ENCODE data around the gene DIS3L. TPM values are rescaled to one million over a fixed set of nuclear protein-coding genes. Genes with fewer than 3 reads are reported as not detected.

Gene DIS3L
- total and polyA plus RNA-seq, 2 donors from 2014 or later: 10.6 to 28.5 TPM

GRCh38 chr15:66288093-66288492 is 5.3 kb upstream of the DIS3L start:
- no peaks in the 10 kb centered on the region for H3K9me3 ChIP-seq (ENCODE audit: control insufficient read depth in 2 of 3, insufficient read depth in 1 of 3, low read length in 3 of 3)
- intact Hi-C loops (cut with DNase I): no loop called here
- FAIRE-seq (no peak), DNase-seq (no peak)
- H3K27me3 ChIP-seq (ENCODE audit: control insufficient read depth, insufficient read depth, low read length): no peaks in the 10 kb centered on the region
- no peak for TF ChIP-seq CTCF (IDR thresholded peaks at IDR 0.05; ENCODE audit: borderline replicate concordance, extremely low read depth, insufficient read depth)
- H3K4me3 ChIP-seq (ENCODE audit: low read length in 3 of 3): no peak overlapping the region
- no peaks in the 10 kb centered on the region for H3K36me3 ChIP-seq (ENCODE audit: control insufficient read depth in 2 of 3, insufficient read depth in 3 of 3, low read length in 3 of 3)
- H3K27ac ChIP-seq (ENCODE audit: low read depth in 2 of 2, low read length in 2 of 2): no peak overlapping the region
- H3K9ac ChIP-seq (ENCODE audit: low read length in 3 of 3): no peak overlapping the region
- H3K4me1 ChIP-seq (ENCODE audit: control insufficient read depth in 2 of 3, insufficient read depth in 2 of 3, low read depth in 1 of 3, low read length in 3 of 3): peaks cover 0 to 9% (median 0%) of the 10 kb centered on the region in 3 donors

DNA sequence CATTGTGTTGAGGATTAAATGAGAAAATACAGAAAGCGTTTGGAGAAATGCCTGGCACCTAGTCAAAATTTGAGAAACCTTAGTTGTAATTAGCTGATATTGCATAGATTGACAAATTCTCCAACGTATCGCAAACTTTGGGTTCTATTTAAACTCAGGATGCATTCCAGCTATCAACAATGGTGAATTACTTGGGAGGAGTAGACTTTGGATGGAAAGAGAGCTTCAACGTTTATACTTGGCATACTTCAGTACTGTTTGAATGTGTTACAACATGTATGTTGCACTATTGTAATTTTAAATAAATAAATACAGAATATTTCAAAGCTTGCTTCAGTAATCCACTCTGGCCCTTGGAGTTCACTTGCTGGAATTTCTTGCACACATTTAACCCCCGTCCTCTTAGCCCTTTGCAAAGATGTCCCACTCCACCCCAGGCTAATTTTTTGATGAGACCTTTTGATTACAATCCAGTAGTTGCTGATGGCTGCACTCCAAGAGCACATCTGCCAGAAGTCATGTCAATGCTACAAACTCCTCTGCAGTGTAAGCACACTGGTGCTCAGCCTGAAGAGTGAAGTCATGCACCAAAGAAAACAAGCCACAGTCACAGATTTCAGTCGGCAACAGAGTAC is 4.7 kb upstream of the DIS3L start:
- FAIRE-seq (no peak), DNase-seq (peak in 1 of 5 donors; percentile 45)
- Histone ChIP-seq H3K9ac (ENCODE audit: low read length in 3 of 3) (no peak overlapping the region), H3K4me3 (ENCODE audit: low read length in 3 of 3) (no peak overlapping the region), H3K9me3 (ENCODE audit: control insufficient read depth in 2 of 3, insufficient read depth in 1 of 3, low read length in 3 of 3) (no peaks in the 10 kb centered on the region), H3K27me3 (ENCODE audit: control insufficient read depth, insufficient read depth, low read length) (no peaks in the 10 kb centered on the region), H3K36me3 (ENCODE audit: control insufficient read depth in 2 of 3, insufficient read depth in 3 of 3, low read length in 3 of 3) (no peaks in the 10 kb centered on the region), H3K4me1 (ENCODE audit: control insufficient read depth in 2 of 3, insufficient read depth in 2 of 3, low read depth in 1 of 3, low read length in 3 of 3) (peaks cover 0 to 9% (median 0%) of the 10 kb centered on the region in 3 donors), H3K27ac (ENCODE audit: low read depth in 2 of 2, low read length in 2 of 2) (no peak overlapping the region)
- intact Hi-C loops (cut with DNase I): no loop called here
- TF ChIP-seq CTCF (IDR thresholded peaks at IDR 0.05; ENCODE audit: borderline replicate concordance, extremely low read depth, insufficient read depth): no peak

DNA sequence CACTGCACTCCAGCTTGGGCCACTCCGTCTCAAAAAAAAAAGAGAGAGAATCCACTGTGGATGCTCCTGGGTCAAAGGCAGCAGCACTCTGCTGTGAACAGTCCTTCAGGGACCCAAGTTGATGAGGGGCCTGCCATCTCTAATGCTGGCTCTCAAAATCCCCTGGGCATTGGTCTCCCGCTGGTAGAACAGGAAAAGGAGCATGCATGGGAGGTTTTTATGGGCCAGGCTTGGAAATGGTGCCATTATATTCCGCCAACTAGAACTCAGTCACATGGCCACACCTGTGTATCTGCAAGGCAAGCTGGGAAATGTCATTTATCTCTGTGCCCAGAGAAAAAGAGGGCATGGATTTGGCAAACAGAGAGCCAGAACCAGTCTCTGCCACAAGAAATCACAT is 3.4 kb upstream of the DIS3L start:
- DNase-seq: peak in 1 of 5 donors; percentile 30
- no peaks in the 10 kb centered on the region for H3K36me3 ChIP-seq (ENCODE audit: control insufficient read depth in 2 of 3, insufficient read depth in 3 of 3, low read length in 3 of 3)
- no peak overlapping the region for H3K9ac ChIP-seq (ENCODE audit: low read length in 3 of 3)
- no peak for TF ChIP-seq CTCF (IDR thresholded peaks at IDR 0.05; ENCODE audit: borderline replicate concordance, extremely low read depth, insufficient read depth)
- H3K4me1 ChIP-seq (ENCODE audit: control insufficient read depth in 2 of 3, insufficient read depth in 2 of 3, low read depth in 1 of 3, low read length in 3 of 3): peaks cover 0 to 16% (median 0%) of the 10 kb centered on the region in 3 donors
- no peak overlapping the region for H3K4me3 ChIP-seq (ENCODE audit: low read length in 3 of 3)
- no peak for FAIRE-seq
- intact Hi-C loops (cut with DNase I): no loop called here
- H3K27me3 ChIP-seq (ENCODE audit: control insufficient read depth, insufficient read depth, low read length): no peaks in the 10 kb centered on the region
- H3K9me3 ChIP-seq (ENCODE audit: control insufficient read depth in 2 of 3, insufficient read depth in 1 of 3, low read length in 3 of 3): no peaks in the 10 kb centered on the region
- H3K27ac ChIP-seq (ENCODE audit: low read depth in 2 of 2, low read length in 2 of 2): no peak overlapping the region

DNA sequence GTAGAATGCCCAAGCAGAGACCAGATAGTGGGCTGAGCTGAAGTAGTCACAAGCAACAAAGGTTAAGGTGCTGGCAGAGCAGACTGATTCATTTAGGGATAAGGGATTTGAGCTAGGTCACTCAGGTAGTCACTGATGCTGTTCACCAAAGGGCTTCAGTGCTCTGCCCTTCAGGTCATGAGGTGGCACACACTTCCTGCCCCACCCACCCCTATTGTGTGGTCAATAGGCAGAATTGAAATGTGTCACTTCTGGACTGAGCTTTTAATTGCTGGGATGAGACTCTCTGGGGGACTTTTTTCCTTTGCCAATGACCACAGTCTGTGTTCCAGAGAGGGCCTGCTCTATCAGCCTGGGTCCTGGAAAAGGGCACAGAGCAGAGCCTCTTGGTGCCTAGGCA is 2.9 kb upstream of the DIS3L start:
- intact Hi-C loops (cut with DNase I): no loop called here
- H3K4me3 ChIP-seq (ENCODE audit: low read length in 3 of 3): no peak overlapping the region
- peaks cover 0 to 16% (median 0%) of the 10 kb centered on the region in 3 donors for H3K4me1 ChIP-seq (ENCODE audit: control insufficient read depth in 2 of 3, insufficient read depth in 2 of 3, low read depth in 1 of 3, low read length in 3 of 3)
- TF ChIP-seq CTCF (IDR thresholded peaks at IDR 0.05; ENCODE audit: borderline replicate concordance, extremely low read depth, insufficient read depth): no peak
- no peak overlapping the region for H3K27ac ChIP-seq (ENCODE audit: low read depth in 2 of 2, low read length in 2 of 2)
- H3K9ac ChIP-seq (ENCODE audit: low read length in 3 of 3): no peak overlapping the region
- H3K9me3 ChIP-seq (ENCODE audit: control insufficient read depth in 2 of 3, insufficient read depth in 1 of 3, low read length in 3 of 3): no peaks in the 10 kb centered on the region
- no peak for FAIRE-seq
- no peaks in the 10 kb centered on the region for H3K27me3 ChIP-seq (ENCODE audit: control insufficient read depth, insufficient read depth, low read length)
- no peaks in the 10 kb centered on the region for H3K36me3 ChIP-seq (ENCODE audit: control insufficient read depth in 2 of 3, insufficient read depth in 3 of 3, low read length in 3 of 3)
- DNase-seq: no peak
